DOHH2 (cell line): ENCODE results near the gene MAJIN.

Experiments
- EZH2phosphoT487 ChIP-seq: fragments of 200-600 bp; sonication (generic); IDR thresholded peaks from 2 replicates; pipeline ENCODE4 v1.6.1; 2017; ENCODE audit warnings: borderline replicate concordance, mild to moderate bottlenecking, antibody characterized with exemption, low read length, moderate library complexity, mixed read lengths
- TF ChIP-seq, protein P1 (sequence below): fragments of 200-600 bp; sonication (generic); IDR thresholded peaks from one replicate; pipeline ENCODE4 v1.5.1; 2014; ENCODE audit warnings: antibody characterized with exemption, mild to moderate bottlenecking, low read depth, low read length; ENCODE audit not compliant: poor library complexity, severe bottlenecking

DNA sequence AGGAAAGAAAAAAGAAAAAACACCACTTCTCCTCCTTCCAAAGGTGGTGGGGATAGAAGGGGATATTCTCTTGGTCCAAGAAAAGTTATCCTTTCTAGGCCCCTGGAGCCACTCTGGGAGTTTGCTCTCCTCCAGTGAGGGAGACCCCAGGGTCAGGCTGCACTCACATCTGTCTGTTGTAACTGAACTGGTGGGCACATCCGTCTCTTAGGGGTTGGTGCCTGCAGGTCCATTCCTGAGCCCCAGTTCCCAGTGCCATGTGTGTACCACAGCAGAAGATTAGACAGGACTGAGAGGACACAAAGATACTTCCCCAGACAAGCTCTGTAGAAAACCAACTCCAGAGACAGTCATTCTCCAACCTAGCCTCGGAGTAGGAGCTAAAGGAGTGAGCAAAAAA, 51.8 kb downstream of the MAJIN start:
- TF ChIP-seq, protein P1, sequence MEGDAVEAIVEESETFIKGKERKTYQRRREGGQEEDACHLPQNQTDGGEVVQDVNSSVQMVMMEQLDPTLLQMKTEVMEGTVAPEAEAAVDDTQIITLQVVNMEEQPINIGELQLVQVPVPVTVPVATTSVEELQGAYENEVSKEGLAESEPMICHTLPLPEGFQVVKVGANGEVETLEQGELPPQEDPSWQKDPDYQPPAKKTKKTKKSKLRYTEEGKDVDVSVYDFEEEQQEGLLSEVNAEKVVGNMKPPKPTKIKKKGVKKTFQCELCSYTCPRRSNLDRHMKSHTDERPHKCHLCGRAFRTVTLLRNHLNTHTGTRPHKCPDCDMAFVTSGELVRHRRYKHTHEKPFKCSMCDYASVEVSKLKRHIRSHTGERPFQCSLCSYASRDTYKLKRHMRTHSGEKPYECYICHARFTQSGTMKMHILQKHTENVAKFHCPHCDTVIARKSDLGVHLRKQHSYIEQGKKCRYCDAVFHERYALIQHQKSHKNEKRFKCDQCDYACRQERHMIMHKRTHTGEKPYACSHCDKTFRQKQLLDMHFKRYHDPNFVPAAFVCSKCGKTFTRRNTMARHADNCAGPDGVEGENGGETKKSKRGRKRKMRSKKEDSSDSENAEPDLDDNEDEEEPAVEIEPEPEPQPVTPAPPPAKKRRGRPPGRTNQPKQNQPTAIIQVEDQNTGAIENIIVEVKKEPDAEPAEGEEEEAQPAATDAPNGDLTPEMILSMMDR, result no peak
- TF ChIP-seq EZH2phosphoT487, result no peak
